Tibial nerve (tissue), 4 donors: ENCODE results near the gene UBE2F.

Experiments
- CTCF ChIP-seq, 5 experiments: fragments of 200-600 bp in 3 of 5; fragments of 450-650 bp in 2 of 5; sonication (generic) in 3 of 5; IDR thresholded peaks; one replicate each; pipeline ENCODE4 v1.5.1; 2016 to 2019; ENCODE audit warnings: antibody characterized with exemption in 5 of 5, mild to moderate bottlenecking in 3 of 5, moderate library complexity in 2 of 5
- EP300 ChIP-seq, 2 donors: sonication (generic); formaldehyde crosslinking; IDR thresholded peaks; one replicate each; pipeline ENCODE4 v1.6.1; 2017; ENCODE audit warnings: antibody characterized with exemption in 2 of 2, mild to moderate bottlenecking in 1 of 2
- POLR2A ChIP-seq, 2 donors: fragments of 450-650 bp; IDR thresholded peaks; one replicate each; pipeline ENCODE4 v1.6.1; 2017; ENCODE audit warnings: antibody characterized with exemption in 2 of 2, mild to moderate bottlenecking in 2 of 2, moderate library complexity in 2 of 2

- TF ChIP-seq CTCF (IDR thresholded peaks at IDR 0.05) = no peak
- TF ChIP-seq POLR2A (IDR thresholded peaks at IDR 0.05) = no peak
- TF ChIP-seq EP300 (IDR thresholded peaks at IDR 0.05) = no peak
These were observed 120.4 kb downstream of the UBE2F start for GRCh38 chr2:238087211-238087610.
